ENCODE measurements around the gene FXYD2.

GRCh38 chr11:117771197-117771596 lies 53.3 kb downstream of the FXYD2 start:
- TF ChIP-seq CTCF (IDR thresholded peaks at IDR 0.05) (no peak), POLR2AphosphoS5 (IDR thresholded peaks at IDR 0.05; ENCODE audit: low read depth, low read length) (no peak), SIN3A (IDR thresholded peaks at IDR 0.05; ENCODE audit: borderline replicate concordance, insufficient read depth, low read depth, low read length) (no peak), REST (IDR thresholded peaks at IDR 0.05; ENCODE audit: insufficient read depth in 1 of 2, low read depth in 2 of 2, low read length in 1 of 2) (no peak)
